A549 treated with AZD2906 at 1 μM for 4 hours (cell line): ENCODE data around the gene AKTIP. TPM values are rescaled to one million over a fixed set of nuclear protein-coding genes. Genes with fewer than 3 reads are reported as not detected.

Experiments used
- total RNA-seq: library from RNA; stranded (reverse); fragments of 200-300 nt; extraction: Qiagen RNA extraction; gene quantifications from 5 replicates; pipeline ENCODE4 v1.2.3, GENCODE V29; 2022

AKTIP gene
- total RNA-seq, result 21.4 to 26.9 TPM (median 25.0 TPM) in 5 replicates

DNA sequence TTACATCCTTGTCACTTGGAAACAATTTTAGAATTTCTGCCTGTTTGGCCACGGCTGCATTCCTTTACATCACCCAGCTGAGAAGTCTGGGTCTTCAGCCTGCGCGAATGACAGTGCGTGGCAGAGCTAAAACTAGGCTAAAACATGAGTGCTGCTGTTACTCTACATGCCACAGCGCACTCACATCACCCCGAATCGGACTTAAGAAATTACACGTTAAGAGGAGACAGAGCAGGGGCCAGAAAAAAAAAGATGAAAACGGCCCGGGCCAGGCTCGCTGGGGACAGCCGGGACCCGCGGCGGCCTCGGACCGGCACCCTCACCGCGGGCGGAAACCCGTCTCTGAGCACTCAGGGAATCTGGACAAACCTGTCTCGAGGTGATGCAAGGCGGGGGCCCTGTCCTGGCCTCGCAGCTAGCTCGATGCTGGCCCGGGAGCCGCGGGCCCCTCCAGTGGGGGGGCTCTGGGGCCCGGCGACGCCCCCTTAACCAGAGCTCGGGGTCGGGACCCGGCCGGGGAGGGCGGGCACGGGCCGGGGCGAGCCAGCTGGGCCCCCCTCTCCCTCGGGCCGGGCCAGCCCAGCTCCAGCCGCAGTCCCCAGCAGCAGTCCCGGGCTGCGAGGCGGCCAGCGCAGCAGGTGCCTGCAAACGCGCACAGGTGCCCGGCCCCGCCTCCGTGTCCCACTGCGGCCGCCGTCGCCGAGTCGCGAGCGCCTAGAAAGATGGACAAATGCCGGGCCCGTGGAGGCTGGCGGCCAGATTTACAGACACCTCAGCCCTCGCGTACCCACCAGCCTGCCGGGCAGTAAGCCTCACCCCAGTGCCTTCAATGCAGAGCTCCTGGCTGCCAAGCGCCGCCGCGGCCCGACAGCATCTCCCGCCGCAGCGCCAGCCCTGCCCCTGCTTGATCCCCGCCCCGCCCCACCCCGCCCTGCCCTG lies at the start of gene AKTIP:
TSS of gene AKTIP (minus strand) at position 879 of the 939 bp plus-strand sequence. CDS start 2,950 bp downstream, outside the sequence.

Other genes starting within 250 kb of the AKTIP start
- gene RBL2, start 68.7 kb downstream of the AKTIP start, total RNA-seq, result 9.3 to 14.0 TPM (median 12.5 TPM) in 5 replicates
- 9.0 to 10.4 TPM (median 9.7 TPM) in 5 replicates for gene RPGRIP1L, start 200.7 kb upstream of the AKTIP start, total RNA-seq
- 22.4 to 39.8 TPM (median 27.7 TPM) in 5 replicates for gene FTO, start 200.9 kb upstream of the AKTIP start, total RNA-seq